Dermis blood vessel endothelial cell (primary cell): ENCODE data around the gene KRTAP5-7. TPM values are rescaled to one million over a fixed set of nuclear protein-coding genes. Genes with fewer than 3 reads are reported as not detected.
"Not testable (repeated sequence)": the region's sequence is repeated elsewhere in the genome, so short reads cannot be mapped to it uniquely, and the experiment has no call there.

Source experiments
- DNase-seq: peaks from one replicate; pipeline ENCODE4 v3.0.0; 2010
- total RNA-seq: library from RNA; depleted of rRNA; stranded (reverse); fragments of >200 nt; gene quantifications from 2 replicates; pipeline ENCODE4 v1.2.3, GENCODE V29; 2014

KRTAP5-7 gene
- total RNA-seq, 1 donor from 2014 or later, result not detected

- no peak for DNase-seq
Measured at GRCh38 chr11:71496421-71496820, 30.6 kb upstream of the KRTAP5-7 start.

GRCh38 chr11:71498091-71498490, 29.0 kb upstream of the KRTAP5-7 start:
- DNase-seq, result no peak

GRCh38 chr11:71499125-71499524, 27.9 kb upstream of the KRTAP5-7 start:
- DNase-seq, result peak; percentile 64

GRCh38 chr11:71499546-71499945, 27.5 kb upstream of the KRTAP5-7 start:
- DNase-seq, result peak; percentile 36

GRCh38 chr11:71500601-71501021, 26.5 kb upstream of the KRTAP5-7 start:
- DNase-seq, result peak; percentile 13

GRCh38 chr11:71501071-71501985, 25.7 kb upstream of the KRTAP5-7 start:
- DNase-seq, result no peak

GRCh38 chr11:71502026-71502425, 25.0 kb upstream of the KRTAP5-7 start:
- DNase-seq, result no peak

GRCh38 chr11:71502871-71503435, 24.1 kb upstream of the KRTAP5-7 start:
- no peak for DNase-seq

GRCh38 chr11:71504531-71504930, 22.5 kb upstream of the KRTAP5-7 start:
- DNase-seq, result peak; percentile 82

- peak; percentile 73 for DNase-seq
Measured at GRCh38 chr11:71505001-71505400, 22.1 kb upstream of the KRTAP5-7 start.

- DNase-seq, result no peak
Measured at GRCh38 chr11:71505781-71506180, 21.3 kb upstream of the KRTAP5-7 start.

- DNase-seq, result no peak
Measured at GRCh38 chr11:71507102-71507501, 20.0 kb upstream of the KRTAP5-7 start.

- no peak for DNase-seq
Measured at GRCh38 chr11:71518506-71519471, 8.3 kb upstream of the KRTAP5-7 start.

- DNase-seq, result no peak
Measured at GRCh38 chr11:71519546-71519945, 7.5 kb upstream of the KRTAP5-7 start.

GRCh38 chr11:71525188-71525937, 1.7 kb upstream of the KRTAP5-7 start:
- no peak for DNase-seq

GRCh38 chr11:71525938-71526495, 1.1 kb upstream of the KRTAP5-7 start:
- no peak for DNase-seq

- no peak for DNase-seq
Measured at GRCh38 chr11:71527576-71528210, 626 bp downstream of the KRTAP5-7 start.

- DNase-seq, result no peak
Measured at GRCh38 chr11:71530602-71531001, 3.5 kb downstream of the KRTAP5-7 start.

- no peak for DNase-seq
Measured at GRCh38 chr11:71532036-71532610, 5.1 kb downstream of the KRTAP5-7 start.

GRCh38 chr11:71534711-71535608, 7.9 kb downstream of the KRTAP5-7 start:
- DNase-seq, result not testable (repeated sequence)
